Keratinocyte (primary cell): Measurements from ENCODE around the gene TBC1D19.

Experiments
- CTCF ChIP-seq, 3 experiments: IDR thresholded peaks in 1 of 3; conservative IDR thresholded peaks in 1 of 3; optimal IDR thresholded peaks in 1 of 3; 2 replicates in 2 of 3; 3 replicates in 1 of 3; pipeline versions ENCODE3 to v1.5.1; 2011; ENCODE audit warnings: low read length in 3 of 3, mild to moderate bottlenecking in 3 of 3, moderate library complexity in 2 of 3, control low read depth in 1 of 3, inconsistent platforms in 1 of 3; ENCODE audit not compliant: insufficient read depth in 2 of 3; ENCODE audit errors: extremely low read depth in 1 of 3
- EZH2 ChIP-seq: IDR thresholded peaks from one replicate; pipeline ENCODE4 v1.6.1; 2012; ENCODE audit warnings: inconsistent platforms, mild to moderate bottlenecking, low read length, moderate library complexity

- no peak for TF ChIP-seq EZH2
- no peak for TF ChIP-seq CTCF (optimal IDR thresholded peaks at IDR 0.05 in 1 of 3, IDR thresholded peaks at IDR 0.05 in 1 of 3, conservative IDR thresholded peaks at IDR 0.05 in 1 of 3; ENCODE audit: extremely low read depth in 1 of 3, insufficient read depth in 2 of 3, low read length in 3 of 3)
Observed at GRCh38 chr4:26737385-26737784, 153.5 kb downstream of the TBC1D19 start.
